Measurements from ENCODE around the gene RAPH1. TPM values are rescaled to one million over a fixed set of nuclear protein-coding genes. Genes with fewer than 3 reads are reported as not detected.
A peak's percentile ranks its signal among the peaks of the same experiment; 100 is the strongest.

Gene RAPH1
- total and polyA plus RNA-seq, 4 donors = 3.7 to 74.2 (median 34.2) TPM

GRCh38 chr2:203361495-203361894 lies 173.6 kb downstream of the RAPH1 start:
- Histone ChIP-seq H3K4me3 (ENCODE audit: low read length in 2 of 2) (no peak overlapping the region), H3K27me3 (ENCODE audit: control insufficient read depth in 1 of 2, insufficient read depth in 2 of 2, low read length in 1 of 2) (no peaks in the 10 kb centered on the region), H3K9me3 (ENCODE audit: control insufficient read depth, low read length) (no peaks in the 10 kb centered on the region), H3K4me1 (ENCODE audit: control insufficient read depth in 1 of 2, insufficient read depth in 2 of 2, low read length in 2 of 2) (peaks cover 0 to 3% of the 10 kb centered on the region in 2 donors), H3K36me3 (ENCODE audit: control insufficient read depth in 1 of 2, insufficient read depth in 2 of 2, low read length in 1 of 2) (no peaks in the 10 kb centered on the region), H3K27ac (ENCODE audit: low read depth in 1 of 2, low read length in 2 of 2) (peak overlapping the region in 1 of 2 donors; percentile 14)
- DNase-seq = no peak
- no peak for ATAC-seq (ENCODE audit: low FRiP score)
- WGBS, 2 donors = 31 to 37% methylated on average over 2 of the region's 2 CpGs
- intact Hi-C loops (cut with DNase I) = no loop called here

GRCh38 chr2:203360833-203361430 lies 174.2 kb downstream of the RAPH1 start:
- peak overlapping the region in 1 of 2 donors; percentile 14 for H3K27ac ChIP-seq (ENCODE audit: low read depth in 1 of 2, low read length in 2 of 2)
- DNase-seq (no peak), ATAC-seq (ENCODE audit: low FRiP score) (no peak)
- no peaks in the 10 kb centered on the region for H3K9me3 ChIP-seq (ENCODE audit: control insufficient read depth, low read length)
- H3K4me3 ChIP-seq (ENCODE audit: low read length in 2 of 2) = no peak overlapping the region
- intact Hi-C loops (cut with DNase I) = no loop called here
- no peaks in the 10 kb centered on the region for H3K27me3 ChIP-seq (ENCODE audit: control insufficient read depth in 1 of 2, insufficient read depth in 2 of 2, low read length in 1 of 2)
- peaks cover 0 to 3% of the 10 kb centered on the region in 2 donors for H3K4me1 ChIP-seq (ENCODE audit: control insufficient read depth in 1 of 2, insufficient read depth in 2 of 2, low read length in 2 of 2)
- no peaks in the 10 kb centered on the region for H3K36me3 ChIP-seq (ENCODE audit: control insufficient read depth in 1 of 2, insufficient read depth in 2 of 2, low read length in 1 of 2)
- 73 to 77% methylated on average over 3 of the region's 3 CpGs for WGBS, 2 donors

- intact Hi-C loops (cut with DNase I) = no loop called here
- Histone ChIP-seq H3K36me3 (ENCODE audit: control insufficient read depth in 1 of 2, insufficient read depth in 2 of 2, low read length in 1 of 2) (no peaks in the 10 kb centered on the region), H3K9me3 (ENCODE audit: control insufficient read depth, low read length) (no peaks in the 10 kb centered on the region), H3K4me3 (ENCODE audit: low read length in 2 of 2) (no peak overlapping the region), H3K27ac (ENCODE audit: low read depth in 1 of 2, low read length in 2 of 2) (no peak overlapping the region), H3K27me3 (ENCODE audit: control insufficient read depth in 1 of 2, insufficient read depth in 2 of 2, low read length in 1 of 2) (no peaks in the 10 kb centered on the region), H3K4me1 (ENCODE audit: control insufficient read depth in 1 of 2, insufficient read depth in 2 of 2, low read length in 2 of 2) (peaks cover 0 to 3% of the 10 kb centered on the region in 2 donors)
- DNase-seq = no peak
- ATAC-seq (ENCODE audit: low FRiP score) = no peak
- WGBS, 2 donors = 94 to 100% methylated on average over 1 of the region's 1 CpG
Observed at GRCh38 chr2:203359450-203359849, 175.7 kb downstream of the RAPH1 start.

GRCh38 chr2:203354966-203355365 lies 180.1 kb downstream of the RAPH1 start:
- Histone ChIP-seq H3K27me3 (ENCODE audit: control insufficient read depth in 1 of 2, insufficient read depth in 2 of 2, low read length in 1 of 2) (no peaks in the 10 kb centered on the region), H3K27ac (ENCODE audit: low read depth in 1 of 2, low read length in 2 of 2) (no peak overlapping the region), H3K36me3 (ENCODE audit: control insufficient read depth in 1 of 2, insufficient read depth in 2 of 2, low read length in 1 of 2) (no peaks in the 10 kb centered on the region), H3K4me1 (ENCODE audit: control insufficient read depth in 1 of 2, insufficient read depth in 2 of 2, low read length in 2 of 2) (no peaks in the 10 kb centered on the region), H3K9me3 (ENCODE audit: control insufficient read depth, low read length) (no peaks in the 10 kb centered on the region), H3K4me3 (ENCODE audit: low read length in 2 of 2) (no peak overlapping the region)
- DNase-seq = no peak
- no peak for ATAC-seq (ENCODE audit: low FRiP score)
- WGBS, 2 donors = 84 to 85% methylated on average over 3 of the region's 3 CpGs
- intact Hi-C loops (cut with DNase I) = no loop called here

- H3K27me3 ChIP-seq (ENCODE audit: control insufficient read depth in 1 of 2, insufficient read depth in 2 of 2, low read length in 1 of 2) = no peaks in the 10 kb centered on the region
- DNase-seq = no peak
- no peak overlapping the region for H3K27ac ChIP-seq (ENCODE audit: low read depth in 1 of 2, low read length in 2 of 2)
- no peaks in the 10 kb centered on the region for H3K9me3 ChIP-seq (ENCODE audit: control insufficient read depth, low read length)
- H3K4me1 ChIP-seq (ENCODE audit: control insufficient read depth in 1 of 2, insufficient read depth in 2 of 2, low read length in 2 of 2) = no peaks in the 10 kb centered on the region
- H3K4me3 ChIP-seq (ENCODE audit: low read length in 2 of 2) = no peak overlapping the region
- ATAC-seq (ENCODE audit: low FRiP score) = no peak
- intact Hi-C loops (cut with DNase I) = no loop called here
- 87 to 88% methylated on average over 5 of the region's 5 CpGs for WGBS, 2 donors
- no peaks in the 10 kb centered on the region for H3K36me3 ChIP-seq (ENCODE audit: control insufficient read depth in 1 of 2, insufficient read depth in 2 of 2, low read length in 1 of 2)
Observed at GRCh38 chr2:203352604-203353255, 182.4 kb downstream of the RAPH1 start.

- Histone ChIP-seq H3K27me3 (ENCODE audit: control insufficient read depth in 1 of 2, insufficient read depth in 2 of 2, low read length in 1 of 2) (no peaks in the 10 kb centered on the region), H3K4me3 (ENCODE audit: low read length in 2 of 2) (no peak overlapping the region), H3K4me1 (ENCODE audit: control insufficient read depth in 1 of 2, insufficient read depth in 2 of 2, low read length in 2 of 2) (no peaks in the 10 kb centered on the region), H3K36me3 (ENCODE audit: control insufficient read depth in 1 of 2, insufficient read depth in 2 of 2, low read length in 1 of 2) (peaks cover 0 to 2% of the 10 kb centered on the region in 2 donors), H3K27ac (ENCODE audit: low read depth in 1 of 2, low read length in 2 of 2) (no peak overlapping the region), H3K9me3 (ENCODE audit: control insufficient read depth, low read length) (no peaks in the 10 kb centered on the region)
- intact Hi-C loops (cut with DNase I) = no loop called here
- DNase-seq (no peak), ATAC-seq (ENCODE audit: low FRiP score) (no peak)
- 42 to 49% methylated on average over 4 of the region's 4 CpGs for WGBS, 2 donors
Observed at GRCh38 chr2:203347375-203347774, 187.7 kb downstream of the RAPH1 start.

- intact Hi-C loops (cut with DNase I) = no loop called here
- Histone ChIP-seq H3K9me3 (ENCODE audit: control insufficient read depth, low read length) (no peaks in the 10 kb centered on the region), H3K4me1 (ENCODE audit: control insufficient read depth in 1 of 2, insufficient read depth in 2 of 2, low read length in 2 of 2) (no peaks in the 10 kb centered on the region), H3K36me3 (ENCODE audit: control insufficient read depth in 1 of 2, insufficient read depth in 2 of 2, low read length in 1 of 2) (peaks cover 0 to 2% of the 10 kb centered on the region in 2 donors), H3K27me3 (ENCODE audit: control insufficient read depth in 1 of 2, insufficient read depth in 2 of 2, low read length in 1 of 2) (no peaks in the 10 kb centered on the region), H3K4me3 (ENCODE audit: low read length in 2 of 2) (no peak overlapping the region), H3K27ac (ENCODE audit: low read depth in 1 of 2, low read length in 2 of 2) (no peak overlapping the region)
- ATAC-seq (ENCODE audit: low FRiP score) (no peak), DNase-seq (no peak)
- 64 to 69% methylated on average over 1 of the region's 1 CpG for WGBS, 2 donors
Observed at GRCh38 chr2:203346612-203347011, 188.5 kb downstream of the RAPH1 start.

- Histone ChIP-seq H3K9me3 (ENCODE audit: control insufficient read depth, low read length) (no peaks in the 10 kb centered on the region), H3K4me1 (ENCODE audit: control insufficient read depth in 1 of 2, insufficient read depth in 2 of 2, low read length in 2 of 2) (no peaks in the 10 kb centered on the region), H3K36me3 (ENCODE audit: control insufficient read depth in 1 of 2, insufficient read depth in 2 of 2, low read length in 1 of 2) (peaks cover 0 to 2% of the 10 kb centered on the region in 2 donors), H3K27me3 (ENCODE audit: control insufficient read depth in 1 of 2, insufficient read depth in 2 of 2, low read length in 1 of 2) (no peaks in the 10 kb centered on the region), H3K4me3 (ENCODE audit: low read length in 2 of 2) (no peak overlapping the region), H3K27ac (ENCODE audit: low read depth in 1 of 2, low read length in 2 of 2) (no peak overlapping the region)
- ATAC-seq (ENCODE audit: low FRiP score) (no peak), DNase-seq (no peak)
- intact Hi-C loops (cut with DNase I) = no loop called here
- 97 to 98% methylated on average over 12 of the region's 12 CpGs for WGBS, 2 donors
Observed at GRCh38 chr2:203344667-203345066, 190.4 kb downstream of the RAPH1 start.
